Left hindlimb (tissue), 1 donor: ENCODE results near the gene DLGAP3.
"Not testable (repeated sequence)": the region's sequence is repeated elsewhere in the genome, so short reads cannot be mapped to it uniquely, and the experiment has no call there.

Experiments used
- DNase-seq: peaks from one replicate; pipeline ENCODE4 v3.0.0-alpha.2; 2018

The DLGAP3 gene, protein sequence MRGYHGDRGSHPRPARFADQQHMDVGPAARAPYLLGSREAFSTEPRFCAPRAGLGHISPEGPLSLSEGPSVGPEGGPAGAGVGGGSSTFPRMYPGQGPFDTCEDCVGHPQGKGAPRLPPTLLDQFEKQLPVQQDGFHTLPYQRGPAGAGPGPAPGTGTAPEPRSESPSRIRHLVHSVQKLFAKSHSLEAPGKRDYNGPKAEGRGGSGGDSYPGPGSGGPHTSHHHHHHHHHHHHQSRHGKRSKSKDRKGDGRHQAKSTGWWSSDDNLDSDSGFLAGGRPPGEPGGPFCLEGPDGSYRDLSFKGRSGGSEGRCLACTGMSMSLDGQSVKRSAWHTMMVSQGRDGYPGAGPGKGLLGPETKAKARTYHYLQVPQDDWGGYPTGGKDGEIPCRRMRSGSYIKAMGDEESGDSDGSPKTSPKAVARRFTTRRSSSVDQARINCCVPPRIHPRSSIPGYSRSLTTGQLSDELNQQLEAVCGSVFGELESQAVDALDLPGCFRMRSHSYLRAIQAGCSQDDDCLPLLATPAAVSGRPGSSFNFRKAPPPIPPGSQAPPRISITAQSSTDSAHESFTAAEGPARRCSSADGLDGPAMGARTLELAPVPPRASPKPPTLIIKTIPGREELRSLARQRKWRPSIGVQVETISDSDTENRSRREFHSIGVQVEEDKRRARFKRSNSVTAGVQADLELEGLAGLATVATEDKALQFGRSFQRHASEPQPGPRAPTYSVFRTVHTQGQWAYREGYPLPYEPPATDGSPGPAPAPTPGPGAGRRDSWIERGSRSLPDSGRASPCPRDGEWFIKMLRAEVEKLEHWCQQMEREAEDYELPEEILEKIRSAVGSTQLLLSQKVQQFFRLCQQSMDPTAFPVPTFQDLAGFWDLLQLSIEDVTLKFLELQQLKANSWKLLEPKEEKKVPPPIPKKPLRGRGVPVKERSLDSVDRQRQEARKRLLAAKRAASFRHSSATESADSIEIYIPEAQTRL

DNA sequence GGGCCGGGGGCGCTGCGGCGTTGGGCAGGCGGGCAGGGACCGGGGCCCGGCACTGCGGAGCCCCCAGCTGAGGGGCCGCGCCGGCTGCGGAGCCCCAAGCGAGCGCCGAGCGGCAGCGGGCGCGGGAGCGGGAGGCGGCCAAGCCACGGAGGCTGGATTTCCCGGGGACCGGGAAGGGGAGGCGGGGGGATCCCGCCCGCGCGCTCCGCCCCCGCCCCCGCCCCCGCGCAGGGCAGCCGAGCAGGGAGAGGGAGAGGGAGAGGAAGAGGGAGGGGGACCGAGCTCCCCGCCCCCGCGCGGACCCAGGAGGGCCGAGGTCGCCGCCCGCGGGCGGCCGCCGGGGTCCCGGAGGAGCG, at the start of gene DLGAP3:
DLGAP3 (minus strand) TSS at position 154 of the 356 bp plus-strand sequence. CDS start 24,267 bp downstream, outside the sequence.
- DNase-seq = no peak

- no peak for DNase-seq
Measured at GRCh38 chr1:34978921-34979320, 49.5 kb upstream of the DLGAP3 start.

GRCh38 chr1:34977858-34978257, 48.4 kb upstream of the DLGAP3 start:
- no peak for DNase-seq

GRCh38 chr1:34977210-34977471, 47.7 kb upstream of the DLGAP3 start:
- DNase-seq = no peak

GRCh38 chr1:34976384-34977209, 47.1 kb upstream of the DLGAP3 start:
- DNase-seq = no peak

DNA sequence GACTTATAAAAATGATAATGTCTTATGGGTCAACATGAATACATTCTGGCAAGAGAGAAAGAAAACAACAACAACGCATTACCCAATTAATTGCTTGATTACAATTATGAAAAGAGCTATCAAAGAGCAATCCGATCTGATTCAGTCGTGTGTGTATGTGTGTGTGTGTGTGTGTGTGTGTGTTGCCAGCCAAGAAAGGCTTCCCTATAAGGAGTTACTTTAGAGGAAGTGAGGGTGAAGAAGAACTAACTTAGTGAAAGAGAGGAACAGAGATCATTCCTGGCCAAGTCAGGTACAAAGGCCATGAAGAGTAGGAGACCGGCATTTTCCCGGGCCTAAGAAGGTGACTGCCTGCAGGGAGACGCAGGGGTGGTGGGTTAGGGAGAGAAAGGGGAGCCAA, 46.3 kb upstream of the DLGAP3 start:
- no peak for DNase-seq

- DNase-seq = no peak
Measured at GRCh38 chr1:34975338-34975737, 45.9 kb upstream of the DLGAP3 start.

GRCh38 chr1:34974626-34975025, 45.2 kb upstream of the DLGAP3 start:
- no peak for DNase-seq

- DNase-seq = no peak
Measured at GRCh38 chr1:34973326-34973725, 43.9 kb upstream of the DLGAP3 start.

DNA sequence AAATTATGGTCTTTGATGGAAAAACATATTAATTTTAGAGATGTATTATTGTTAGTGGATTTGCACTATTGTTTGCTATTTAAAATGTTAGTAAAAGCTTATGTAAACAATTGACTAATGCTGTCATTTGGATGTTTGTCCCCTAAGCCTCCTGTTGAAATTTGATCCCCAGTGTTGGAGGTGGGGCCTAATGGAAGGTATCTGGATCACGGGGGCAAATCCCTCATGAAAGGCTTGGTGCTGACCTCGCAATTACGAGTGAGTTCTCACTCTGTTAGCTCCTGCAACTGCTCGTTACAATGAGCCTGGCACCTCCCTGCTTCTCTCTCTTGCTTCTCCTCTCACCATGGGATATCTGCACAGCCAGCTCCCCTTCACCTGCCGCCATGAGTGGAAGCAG, 41.4 kb upstream of the DLGAP3 start:
- DNase-seq = no peak

DNA sequence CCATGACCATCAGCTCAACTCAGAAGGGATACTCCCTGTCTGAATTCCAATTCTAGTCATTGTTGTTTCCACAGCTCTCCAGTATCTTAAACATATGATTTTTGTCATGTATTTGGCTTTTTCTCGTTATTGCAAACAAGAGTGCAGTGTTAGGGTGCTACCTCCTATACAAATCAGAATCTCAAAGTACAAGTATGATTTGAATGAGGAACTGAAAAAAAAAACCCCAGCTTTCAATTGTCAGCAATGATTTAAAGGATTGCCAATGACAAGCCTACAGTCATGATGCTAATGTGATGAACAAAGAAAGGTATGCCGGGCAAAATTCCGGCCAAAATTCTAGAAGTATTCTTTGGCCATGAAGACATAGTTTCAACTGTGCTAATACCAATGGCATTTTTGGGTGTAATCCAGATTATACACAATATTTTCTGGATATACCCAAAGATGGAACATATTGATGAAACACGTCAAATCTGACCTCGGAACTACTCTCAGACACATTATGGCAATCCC, 40.8 kb upstream of the DLGAP3 start:
- DNase-seq = no peak

DNA sequence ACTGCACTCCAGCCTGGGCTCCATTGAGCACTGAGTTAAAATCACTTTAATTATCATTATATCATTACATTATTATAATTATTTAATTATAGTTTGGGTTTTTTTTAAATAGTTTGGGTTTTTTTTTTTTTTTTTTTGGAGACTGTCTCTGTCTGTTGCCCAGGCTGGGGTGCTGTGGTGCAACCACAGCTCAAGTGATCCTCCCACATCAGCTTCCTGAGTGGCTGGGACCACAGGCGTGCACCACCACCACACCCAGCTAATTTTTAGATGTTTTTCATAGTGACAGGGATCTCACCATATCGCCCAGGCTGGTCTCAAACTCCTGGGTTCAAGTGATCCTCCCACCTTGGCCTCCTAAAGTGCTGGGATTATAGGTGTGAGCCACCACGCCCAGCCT, 38.8 kb upstream of the DLGAP3 start:
- not testable (repeated sequence) for DNase-seq

DNA sequence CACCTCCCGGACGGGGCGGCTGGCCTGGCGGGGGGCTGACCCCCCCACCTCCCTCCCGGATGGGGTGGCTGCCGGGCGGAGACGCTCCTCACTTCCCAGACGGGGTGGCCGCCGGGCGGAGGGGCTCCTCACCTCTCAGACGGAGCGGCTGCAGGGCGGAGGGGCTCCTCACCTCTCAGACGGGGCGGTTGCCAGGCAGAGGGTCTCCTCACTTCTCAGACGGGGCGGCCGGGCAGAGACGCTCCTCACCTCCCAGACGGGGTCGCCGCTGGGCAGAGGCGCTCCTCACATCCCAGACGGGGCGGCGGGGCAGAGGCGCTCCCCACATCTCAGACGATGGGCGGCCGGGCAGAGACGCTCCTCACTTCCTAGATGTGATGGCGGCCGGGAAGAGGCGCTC, 38.2 kb upstream of the DLGAP3 start:
- not testable (repeated sequence) for DNase-seq

DNA sequence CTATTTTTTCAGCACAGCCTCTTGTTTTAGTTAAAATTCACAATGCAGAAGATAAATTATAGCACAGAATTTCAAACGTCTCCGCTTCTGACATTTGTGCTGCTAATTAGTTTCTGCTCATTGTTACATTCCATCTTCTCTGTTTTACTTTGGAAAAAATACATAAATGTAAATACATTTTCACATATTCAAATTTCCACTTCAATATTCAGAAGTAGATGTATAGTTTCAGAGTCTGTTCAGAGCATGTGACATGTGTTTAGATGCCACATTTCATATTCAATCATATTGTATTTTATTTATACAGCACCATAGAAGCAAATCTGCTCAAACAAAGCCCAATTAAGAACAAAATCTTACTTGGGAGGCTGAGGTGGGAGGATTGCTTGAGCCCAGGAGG, 36.1 kb upstream of the DLGAP3 start:
- no peak for DNase-seq

DNA sequence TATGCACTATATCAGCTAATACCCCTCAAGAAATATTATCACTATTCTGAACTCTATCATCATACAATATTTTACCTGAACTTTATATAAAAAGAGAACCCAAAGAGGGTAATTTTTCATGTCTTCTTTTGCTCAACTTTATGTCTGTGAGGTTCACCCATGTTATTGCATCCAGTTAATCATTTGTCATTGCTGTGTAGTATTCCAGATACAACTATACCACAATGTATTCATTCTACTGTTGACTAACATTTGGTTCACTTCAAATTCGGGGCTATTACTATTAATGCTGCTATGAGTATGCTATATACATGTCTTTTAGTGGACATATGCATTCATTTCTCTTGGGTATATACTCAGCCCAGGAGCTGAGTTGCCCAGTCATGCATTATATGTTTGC, 21.0 kb upstream of the DLGAP3 start:
- DNase-seq = no peak

DNA sequence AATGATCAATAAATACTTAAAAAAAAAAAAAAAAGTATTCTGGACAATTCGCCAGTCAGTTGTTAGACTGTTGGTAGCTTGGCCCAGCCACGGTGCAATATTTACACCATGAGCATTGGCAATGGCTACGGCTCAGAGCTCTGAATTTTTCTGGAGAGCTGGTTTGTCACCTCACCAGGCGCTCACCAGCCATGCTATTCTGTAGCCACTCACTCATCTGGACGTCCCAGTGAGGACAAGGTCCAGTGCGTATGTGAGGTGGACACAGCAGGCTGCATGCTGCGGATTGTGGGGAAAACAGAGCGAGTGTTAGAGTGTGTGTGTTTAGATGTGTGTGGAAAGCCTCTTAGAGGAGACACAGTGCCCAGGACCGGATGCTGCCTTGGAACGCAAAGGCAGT, 19.3 kb upstream of the DLGAP3 start:
- DNase-seq = not testable (repeated sequence)

DNA sequence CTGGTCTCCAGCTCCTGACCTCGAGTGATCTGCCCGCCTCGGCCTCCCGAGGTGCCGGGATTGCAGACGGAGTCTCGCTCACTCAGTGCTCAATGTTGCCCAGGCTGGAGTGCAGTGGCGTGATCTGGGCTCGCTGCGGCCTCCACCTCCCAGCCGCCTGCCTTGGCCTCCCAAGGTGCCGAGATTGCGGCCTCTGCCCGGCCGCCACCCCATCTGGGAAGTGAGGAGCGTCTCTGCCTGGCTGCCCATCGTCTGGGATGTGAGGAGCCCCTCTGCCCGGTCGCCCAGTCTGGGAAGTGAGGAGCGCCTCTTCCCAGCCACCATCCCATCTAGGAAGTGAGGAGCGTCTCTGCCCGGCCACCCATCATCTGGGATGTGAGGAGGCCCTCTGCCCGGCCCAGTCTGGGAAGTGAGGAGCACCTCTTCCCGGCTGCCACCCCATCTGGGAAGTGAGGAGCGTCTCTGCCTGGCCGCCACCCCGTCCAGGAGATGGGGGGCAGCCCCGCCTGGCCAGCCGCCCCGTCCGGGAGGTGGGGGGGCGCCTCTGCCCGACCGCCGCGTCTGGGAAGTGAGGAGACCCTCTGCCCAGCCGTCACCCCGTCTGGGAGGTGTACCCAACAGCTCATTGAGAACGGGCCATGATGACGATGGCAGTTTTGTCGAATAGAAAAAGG, 18.3 kb upstream of the DLGAP3 start:
- not testable (repeated sequence) for DNase-seq

- no peak for DNase-seq
Measured at GRCh38 chr1:34946211-34946610, 16.8 kb upstream of the DLGAP3 start.

DNA sequence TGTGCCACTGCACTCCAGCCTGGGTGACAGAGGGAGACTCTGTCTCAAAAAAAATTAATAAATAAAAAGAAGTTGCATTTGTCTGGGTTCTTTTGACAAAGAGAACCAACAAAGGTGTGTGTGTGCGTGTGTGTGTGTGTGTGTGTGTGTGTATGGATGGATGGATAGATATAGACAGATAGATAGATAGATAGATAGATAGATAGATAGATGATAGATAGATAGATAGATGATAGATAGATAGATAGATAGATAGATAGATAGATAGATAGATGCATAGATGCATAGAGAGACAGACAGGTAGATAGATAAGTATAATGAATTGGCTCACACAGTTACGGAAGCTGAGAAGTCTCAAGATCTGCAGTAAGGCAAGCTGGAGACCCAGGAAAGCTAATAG, 12.3 kb upstream of the DLGAP3 start:
- DNase-seq = not testable (repeated sequence)

GRCh38 chr1:34930702-34931071, 1.2 kb upstream of the DLGAP3 start:
- no peak for DNase-seq

DNA sequence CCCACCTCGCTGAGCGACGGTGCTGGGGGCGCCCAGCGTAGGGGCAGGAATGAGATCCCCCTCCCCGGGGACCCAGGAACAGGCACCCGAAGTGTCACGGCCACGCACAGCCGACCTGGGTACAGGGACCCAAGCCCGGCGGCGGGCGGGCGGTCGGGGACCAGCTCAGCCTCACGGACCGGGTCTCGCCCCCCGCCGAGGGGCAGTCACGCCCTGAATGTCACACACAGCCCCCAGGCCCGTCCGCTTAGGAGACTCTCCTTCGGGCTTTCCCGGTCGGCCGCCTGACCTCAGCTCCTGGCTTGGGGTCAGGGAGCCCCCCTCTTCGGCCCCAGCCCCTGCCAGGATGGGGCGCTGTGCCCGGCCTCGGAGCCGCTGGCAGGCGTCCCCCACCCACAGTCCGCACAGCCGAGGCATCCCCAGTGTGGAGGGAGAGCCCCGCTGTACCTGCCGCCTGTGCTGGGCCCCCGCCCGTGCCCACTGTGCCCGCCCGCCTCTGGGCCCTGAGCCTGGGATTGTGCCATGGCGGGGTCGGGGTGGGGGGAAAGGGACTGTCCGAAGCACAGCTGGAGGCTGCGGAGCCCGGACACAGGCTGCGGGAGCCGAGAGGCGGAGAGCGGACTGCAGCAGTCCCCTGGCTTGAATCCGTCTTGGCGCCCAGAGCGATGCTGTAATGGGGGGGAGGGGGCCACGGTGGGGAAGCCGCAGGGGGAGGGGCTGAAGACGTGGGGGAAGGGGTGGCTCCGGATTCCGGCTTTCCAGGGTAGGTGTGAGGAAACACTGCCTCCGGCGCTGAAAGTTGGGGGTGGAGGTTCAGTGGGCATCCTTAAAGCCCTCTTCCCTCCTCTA, 627 bp upstream of the DLGAP3 start:
- DNase-seq = no peak
